Epithelial cell of proximal tubule (primary cell): ENCODE measurements around the gene PIAS2. TPM values are rescaled to one million over a fixed set of nuclear protein-coding genes. Genes with fewer than 3 reads are reported as not detected.
A peak's percentile ranks its signal among the peaks of the same experiment; 100 is the strongest.

Source experiments
- DNase-seq: peaks from one replicate; pipeline ENCODE4 v3.0.0-alpha.2; 2011; ENCODE audit warnings: low read depth
- H3K4me3 ChIP-seq: 2 replicates; pipeline ENCODE4 v1.5.1; 2011; ENCODE audit warnings: low read depth, mild to moderate bottlenecking, low read length
- CTCF ChIP-seq: conservative IDR thresholded peaks from 2 replicates; pipeline ENCODE4 v1.5.1; 2012; ENCODE audit warnings: low read depth, mild to moderate bottlenecking, low read length
- total RNA-seq: library from RNA; depleted of rRNA; stranded (reverse); fragments of >200 nt; gene quantifications from 2 replicates; pipeline ENCODE4 v1.2.3, GENCODE V29; 2015

Gene PIAS2
- total RNA-seq, 1 donor from 2014 or later: 16.8 TPM

- DNase-seq: no peak
- H3K4me3 ChIP-seq: peak overlapping the region; percentile 65
- no peak for TF ChIP-seq CTCF
Measured at GRCh38 chr18:46917803-46918600, 695 bp upstream of the PIAS2 start.

GRCh38 chr18:46916551-46917107 is 678 bp downstream of the PIAS2 start:
- no peak for TF ChIP-seq CTCF
- peak overlapping the region; percentile 65 for H3K4me3 ChIP-seq
- no peak for DNase-seq

- H3K4me3 ChIP-seq: peak overlapping the region; percentile 65
- no peak for TF ChIP-seq CTCF
- no peak for DNase-seq
Measured at GRCh38 chr18:46915800-46916550, 1.3 kb downstream of the PIAS2 start.

- H3K4me3 ChIP-seq: no peak overlapping the region
- no peak for DNase-seq
- no peak for TF ChIP-seq CTCF
Measured at GRCh38 chr18:46910856-46911255, 6.5 kb downstream of the PIAS2 start.

GRCh38 chr18:46909497-46909896 is 7.8 kb downstream of the PIAS2 start:
- no peak overlapping the region for H3K4me3 ChIP-seq
- TF ChIP-seq CTCF: no peak
- DNase-seq: no peak

GRCh38 chr18:46903406-46903805 is 13.9 kb downstream of the PIAS2 start:
- no peak overlapping the region for H3K4me3 ChIP-seq
- no peak for DNase-seq

More at GRCh38 chr18:46903406-46903805, 13.9 kb downstream of the PIAS2 start:
- no peak for TF ChIP-seq CTCF
